NCI-H1436 treated with DMSO at 0.1 percent for 48 hours (cell line): ENCODE measurements around the gene MEP1A.

Experiments
- DNase-seq: peaks from one replicate; lab custom pipeline; 2025; lab: John Stamatoyannopoulos, UW

MEP1A gene

DNA sequence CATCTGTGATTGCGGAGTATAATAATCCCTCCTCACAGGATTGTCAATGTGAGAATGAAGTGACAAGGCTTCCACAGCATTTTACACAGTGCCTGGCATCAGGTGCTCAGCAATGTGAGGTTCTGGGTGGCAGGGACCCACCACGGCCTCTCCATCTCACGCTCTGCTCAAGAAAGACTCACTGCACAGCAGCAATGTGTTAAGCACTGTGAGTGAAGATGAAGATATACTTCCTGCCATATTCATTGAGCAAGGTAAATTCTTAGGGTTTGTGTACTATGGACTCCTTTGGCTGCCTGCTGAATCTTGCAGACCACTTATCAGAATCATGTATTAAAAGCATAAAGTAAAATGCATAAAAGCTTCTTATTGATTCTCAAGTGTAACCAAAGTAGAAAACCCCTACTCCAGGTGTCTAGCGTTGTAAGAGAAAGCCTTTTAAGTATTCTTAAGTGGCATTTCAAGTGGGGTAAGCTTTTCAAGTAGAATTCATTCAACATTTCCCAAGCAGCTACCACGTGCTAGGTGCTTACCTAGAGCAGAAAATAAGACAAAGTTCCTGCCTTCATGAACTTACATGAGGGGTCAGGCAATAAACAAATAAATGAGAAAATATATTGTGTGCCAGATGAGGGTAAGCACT is 17.0 kb upstream of the MEP1A start:
- DNase-seq = no peak

DNA sequence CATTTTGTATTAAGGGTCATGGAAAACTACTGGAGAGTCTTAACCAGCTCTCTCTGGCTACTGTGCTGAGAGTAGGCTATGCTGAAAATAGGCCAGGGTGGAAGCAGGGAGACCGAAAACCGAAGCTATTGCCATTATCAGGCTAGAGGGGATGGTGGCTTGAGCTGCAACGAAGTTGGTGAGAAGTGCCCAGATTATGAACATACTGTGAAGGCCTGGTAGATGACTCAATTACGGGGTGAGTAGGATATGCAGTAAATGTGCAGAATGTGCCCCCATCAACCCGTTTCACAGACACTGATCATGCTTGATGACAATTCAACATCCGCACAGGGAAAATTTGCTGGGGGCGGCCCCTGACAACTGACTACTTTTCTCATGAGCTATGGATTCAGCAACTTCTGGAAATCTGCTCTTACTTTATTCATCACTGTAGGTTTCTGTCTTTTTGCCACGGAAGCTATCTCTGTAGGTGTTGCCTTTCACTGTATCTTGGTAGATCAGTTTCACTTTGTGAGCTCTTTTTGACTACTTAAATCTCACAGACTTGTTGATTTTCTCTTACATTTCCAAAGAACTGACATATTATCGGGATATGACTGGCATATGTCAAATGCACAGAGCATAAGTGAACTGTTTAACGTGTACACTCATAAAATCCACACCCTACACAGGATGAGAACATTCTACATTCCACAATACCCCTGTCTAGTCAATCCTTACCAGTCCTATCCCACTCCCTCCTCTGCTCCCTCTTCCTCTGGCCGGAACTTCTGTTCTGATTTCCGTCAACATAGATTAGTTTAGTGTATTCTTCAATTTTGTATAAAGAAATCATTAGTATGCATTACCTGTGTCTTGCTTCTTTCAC is 15.5 kb upstream of the MEP1A start:
- DNase-seq = no peak

DNA sequence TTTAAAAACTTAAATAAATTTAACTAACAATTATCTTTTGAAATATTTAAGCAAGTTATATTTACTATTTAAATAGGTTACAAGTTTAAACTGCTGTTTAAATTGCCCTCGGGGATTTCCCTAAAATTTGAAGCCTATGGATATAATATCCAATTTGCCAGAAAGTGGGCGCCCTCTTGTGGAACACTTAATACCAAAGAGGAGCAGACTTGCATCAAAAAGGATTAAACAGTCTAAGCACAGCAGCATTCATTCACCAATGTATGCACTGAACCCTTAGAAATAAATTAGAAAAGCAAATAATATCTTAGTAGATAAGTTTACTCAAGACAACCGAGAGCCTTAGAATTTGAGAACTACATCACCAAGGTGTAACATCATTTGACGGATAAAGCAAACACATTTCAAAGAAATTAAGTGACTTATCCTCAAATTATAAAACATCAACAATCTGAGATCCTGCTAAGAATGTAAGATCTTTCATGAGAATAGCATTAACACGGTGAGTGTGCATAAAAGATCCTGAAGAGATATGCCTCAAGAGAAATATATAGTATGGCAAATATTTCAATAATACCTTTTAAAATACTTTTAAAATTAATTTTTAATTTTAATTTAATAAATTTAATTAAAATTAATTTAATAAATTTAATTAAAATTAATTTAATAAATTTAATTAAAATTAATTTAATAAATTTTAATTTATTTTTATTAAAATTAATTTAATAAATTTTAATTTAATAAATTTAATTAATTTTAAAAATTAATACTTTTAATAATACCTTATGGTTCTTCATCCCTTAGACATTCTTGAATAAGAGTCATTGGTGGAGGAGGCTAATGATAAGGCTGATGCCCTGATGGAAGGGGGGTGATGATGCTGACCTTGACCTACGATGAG is 11.5 kb upstream of the MEP1A start:
- peak; percentile 25 for DNase-seq

DNA sequence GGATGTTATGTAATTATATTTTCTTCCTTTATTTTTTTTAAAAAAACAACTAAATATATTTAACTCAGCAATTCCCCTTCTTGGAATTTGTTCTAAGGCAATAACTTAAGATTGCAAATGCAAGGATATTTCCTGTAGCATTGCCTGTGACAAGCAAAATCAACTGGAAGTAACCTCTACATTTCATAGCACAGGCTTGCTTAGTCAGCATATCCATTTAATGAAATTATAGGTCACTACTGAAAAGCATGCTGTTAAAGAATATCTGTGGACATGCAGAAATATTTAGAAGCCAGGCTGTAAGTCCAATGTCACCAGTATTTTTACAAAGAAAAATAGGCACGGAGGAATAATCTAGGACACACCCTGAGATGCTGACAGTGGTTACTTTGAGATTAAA is 8.7 kb upstream of the MEP1A start:
- no peak for DNase-seq

DNA sequence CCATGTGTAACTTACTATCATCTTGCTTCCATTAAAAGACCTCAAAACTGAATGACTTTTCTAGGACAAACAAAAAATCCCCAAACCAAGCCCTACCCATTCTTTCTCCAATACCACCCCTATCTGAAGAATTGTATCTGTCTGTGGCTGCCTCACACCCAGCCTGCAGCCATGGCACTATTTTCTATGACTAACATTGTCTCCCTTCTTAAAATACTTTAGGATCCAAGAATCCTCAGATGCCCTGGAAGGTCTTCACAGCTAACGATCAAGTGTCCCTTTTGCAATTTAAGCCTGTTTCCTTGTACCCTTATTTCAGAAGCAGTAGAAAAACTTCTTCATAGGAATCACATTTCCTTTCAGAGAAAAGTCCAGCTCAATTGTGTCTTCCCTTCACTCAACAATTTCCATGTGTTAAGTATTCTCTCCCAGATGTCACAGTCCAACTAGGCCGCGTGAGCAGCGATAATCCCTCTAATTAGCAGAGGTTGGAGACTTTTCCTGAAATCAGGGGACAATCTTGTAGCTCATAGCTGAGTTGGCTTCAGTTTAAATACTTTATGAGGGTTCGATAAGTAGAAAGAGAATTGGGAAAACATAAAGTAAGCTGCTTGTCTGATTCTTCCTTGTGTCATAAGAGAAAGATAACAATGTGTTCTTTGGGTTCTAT is 5.2 kb upstream of the MEP1A start:
- no peak for DNase-seq

DNA sequence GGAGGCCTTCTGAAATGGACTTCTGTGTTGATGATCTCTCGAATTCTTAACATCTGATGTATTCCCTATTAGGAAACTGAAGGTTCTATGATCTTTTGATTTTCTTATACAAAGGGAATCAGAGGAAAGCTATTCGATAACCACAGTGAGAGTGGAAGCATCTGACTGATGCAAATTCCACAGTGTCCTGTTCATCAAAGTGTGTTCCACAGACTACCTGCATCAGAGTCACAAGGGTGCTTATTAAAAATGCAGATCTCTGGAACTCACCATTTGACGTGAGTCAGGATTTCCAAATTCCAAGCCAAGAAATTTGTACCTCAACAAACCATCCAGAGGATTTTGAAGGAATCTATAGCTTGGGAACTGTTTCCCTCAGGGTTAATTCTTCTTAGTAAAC is 4.4 kb upstream of the MEP1A start:
- DNase-seq = no peak

DNA sequence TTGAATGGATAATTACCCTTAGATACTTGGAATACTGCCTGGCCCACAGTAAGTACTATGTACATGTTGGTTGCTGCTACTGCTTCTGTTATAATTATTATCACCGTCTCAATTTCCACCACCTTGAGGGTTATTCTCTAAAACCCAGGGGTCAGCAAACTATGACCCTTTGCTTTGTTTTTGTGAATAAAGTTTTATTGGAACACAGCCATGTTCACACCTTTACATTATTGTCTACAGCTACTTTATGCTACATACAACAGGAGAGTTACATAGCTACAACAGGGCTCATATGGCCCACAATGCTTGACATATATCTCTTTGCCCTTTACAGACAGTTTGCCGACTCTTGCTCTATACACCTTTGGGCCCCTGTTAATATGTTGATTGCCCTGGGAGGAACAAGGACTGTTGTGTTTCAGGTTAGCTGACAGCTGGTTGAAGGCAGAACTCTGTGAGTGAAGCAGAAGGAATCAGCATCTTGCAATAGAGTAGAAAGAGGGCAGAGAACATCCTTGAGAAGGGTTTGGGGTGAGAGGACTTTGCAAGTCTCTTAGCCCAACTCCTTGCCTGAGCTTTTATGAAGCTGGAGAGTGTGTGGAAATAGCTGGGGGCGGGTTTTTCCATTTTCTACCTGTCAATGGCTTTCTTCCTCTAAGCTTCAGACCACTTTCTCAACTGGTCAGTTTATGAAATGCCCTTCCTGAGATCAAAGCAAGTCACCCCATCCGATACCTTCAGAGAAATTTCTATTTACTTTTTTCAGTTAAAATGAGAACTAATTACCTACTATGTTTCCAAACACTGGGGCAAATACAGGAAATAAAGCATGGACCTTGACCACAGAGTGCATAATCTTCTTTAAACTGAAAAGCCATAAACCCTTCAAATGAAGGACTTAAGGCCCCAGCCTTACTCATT is 3.5 kb upstream of the MEP1A start:
- DNase-seq = no peak

DNA sequence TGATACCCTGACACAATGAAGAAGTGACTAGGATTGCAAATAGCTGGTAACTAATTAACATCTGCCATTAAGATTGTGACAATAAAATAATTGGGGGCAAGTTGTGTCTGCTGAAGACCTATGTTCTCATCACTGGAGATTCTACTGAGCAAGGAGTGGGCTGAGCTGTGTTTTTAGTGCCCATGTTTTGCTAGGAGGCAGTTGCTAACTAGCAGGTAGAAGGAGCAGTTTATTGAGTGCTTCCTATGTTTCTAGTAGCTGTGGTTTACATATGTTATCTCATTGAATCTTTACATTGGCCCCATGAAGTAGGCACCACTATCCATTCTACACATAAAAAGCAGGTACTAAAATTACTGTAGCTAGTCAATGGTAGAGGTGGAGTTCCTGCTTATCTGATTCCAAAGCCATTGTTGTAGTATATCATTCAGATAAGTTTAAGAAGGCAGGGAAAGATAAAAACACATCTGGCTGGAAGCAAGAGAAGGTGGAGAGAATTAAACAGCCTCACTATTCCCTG is 2.8 kb upstream of the MEP1A start:
- no peak for DNase-seq

DNA sequence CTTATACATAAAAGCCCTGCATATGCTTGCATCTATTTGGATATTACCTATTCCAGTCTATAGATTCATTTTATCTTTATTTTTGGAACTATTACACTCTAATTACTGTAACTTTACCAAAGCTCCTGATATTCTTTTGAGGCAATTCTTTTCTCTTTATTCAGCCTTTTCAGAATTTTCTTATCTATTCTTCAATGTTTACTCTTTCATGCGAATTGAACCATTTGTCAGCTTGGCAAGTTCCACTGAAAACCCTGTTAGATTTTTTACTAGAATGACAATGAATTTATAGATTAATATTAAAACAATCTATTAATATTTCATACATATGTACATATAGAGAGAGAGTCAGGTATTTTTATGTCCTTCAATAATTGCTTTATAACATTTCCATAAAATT is 554 bp upstream of the MEP1A start:
- no peak for DNase-seq

DNA sequence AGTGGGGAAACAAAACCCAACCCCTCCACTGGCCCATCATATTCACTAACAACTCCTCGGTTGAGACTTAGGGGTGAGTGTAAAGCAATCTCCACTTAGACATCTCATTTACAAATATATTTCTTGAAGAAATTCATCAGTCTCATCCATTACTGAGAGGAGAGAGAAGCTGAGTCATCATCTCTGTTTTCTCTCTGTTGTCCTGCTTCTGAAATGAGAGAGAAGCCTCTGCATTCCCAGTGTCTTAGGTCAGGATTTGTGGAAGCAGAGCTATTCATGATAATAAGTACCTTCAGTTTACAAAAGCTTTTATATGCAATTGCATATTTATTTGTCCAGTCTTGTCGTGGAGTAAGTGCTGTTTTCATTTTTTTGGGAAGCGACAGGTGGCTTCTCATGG is 879 bp downstream of the MEP1A start:
- DNase-seq = no peak

DNA sequence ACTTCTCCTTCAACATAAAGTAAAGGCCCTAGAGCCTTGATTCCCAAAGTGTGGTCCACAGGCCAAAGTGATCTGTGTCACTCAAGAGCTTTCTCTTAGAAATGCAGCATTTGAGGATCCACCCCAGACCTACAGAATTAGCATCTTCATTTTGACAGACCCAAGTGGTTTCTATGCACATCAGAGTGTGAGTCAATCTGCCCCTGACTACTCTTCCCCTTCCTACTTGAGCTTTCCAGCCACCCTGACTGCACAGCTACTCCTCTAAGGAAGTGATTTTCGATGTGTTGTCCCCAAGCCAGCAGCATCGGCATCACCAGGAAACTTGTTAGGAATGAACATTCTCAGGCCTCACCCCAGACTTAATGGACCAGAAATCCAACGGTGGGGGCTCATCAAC is 2.6 kb downstream of the MEP1A start:
- DNase-seq = no peak

DNA sequence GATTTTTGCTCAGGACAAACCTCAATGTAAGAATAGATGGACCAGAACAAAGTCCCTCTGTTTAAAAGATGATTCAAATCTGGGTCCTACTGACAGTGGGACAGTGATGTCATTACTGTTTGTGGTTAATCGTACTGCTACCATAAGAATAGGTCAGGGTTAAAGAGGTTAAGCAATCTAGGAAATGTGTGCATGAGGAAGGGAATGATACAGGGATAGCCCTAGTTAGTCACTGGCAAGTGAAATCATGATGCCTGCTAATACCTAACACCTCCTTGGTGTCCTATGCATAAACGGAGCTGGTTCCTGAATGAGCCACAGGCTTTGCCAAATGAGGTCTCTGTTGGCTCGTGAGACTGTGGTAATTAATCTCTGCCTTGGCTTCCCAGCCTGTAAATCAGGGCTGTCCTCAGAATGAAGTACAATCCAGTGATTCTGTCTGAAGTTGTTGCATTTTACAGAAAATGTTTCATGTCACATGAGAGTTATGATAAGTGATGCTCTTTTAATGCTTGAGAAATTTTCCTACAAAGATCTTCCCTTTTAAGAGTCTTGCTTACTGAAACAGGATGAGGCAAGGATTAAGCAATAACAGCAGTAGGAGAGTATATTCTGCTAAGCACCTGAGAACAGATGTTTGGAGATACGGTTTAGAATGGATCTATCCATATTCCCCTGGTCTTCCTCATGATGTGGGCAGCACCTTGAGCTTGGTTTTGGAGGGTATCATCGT is 3.8 kb downstream of the MEP1A start:
- DNase-seq = no peak

DNA sequence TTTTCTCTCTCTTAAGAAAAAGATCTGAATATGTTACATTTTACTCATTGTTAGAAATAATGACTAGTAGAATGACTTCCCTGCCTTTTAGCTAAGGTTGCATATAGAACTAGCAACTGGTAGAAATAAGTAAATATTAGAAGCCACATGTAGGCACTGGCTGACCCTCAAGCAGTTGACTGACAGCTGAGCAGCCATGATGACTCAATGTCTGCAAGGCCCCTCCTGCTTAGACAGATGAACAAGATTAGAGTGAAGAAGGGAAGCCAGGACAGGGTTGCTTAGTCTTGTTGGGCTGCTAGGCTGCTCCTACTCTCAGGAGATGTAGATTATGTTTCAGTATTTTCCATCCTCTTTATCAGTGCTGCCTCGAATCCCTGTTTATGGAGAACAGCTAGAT is 6.5 kb downstream of the MEP1A start:
- no peak for DNase-seq

DNA sequence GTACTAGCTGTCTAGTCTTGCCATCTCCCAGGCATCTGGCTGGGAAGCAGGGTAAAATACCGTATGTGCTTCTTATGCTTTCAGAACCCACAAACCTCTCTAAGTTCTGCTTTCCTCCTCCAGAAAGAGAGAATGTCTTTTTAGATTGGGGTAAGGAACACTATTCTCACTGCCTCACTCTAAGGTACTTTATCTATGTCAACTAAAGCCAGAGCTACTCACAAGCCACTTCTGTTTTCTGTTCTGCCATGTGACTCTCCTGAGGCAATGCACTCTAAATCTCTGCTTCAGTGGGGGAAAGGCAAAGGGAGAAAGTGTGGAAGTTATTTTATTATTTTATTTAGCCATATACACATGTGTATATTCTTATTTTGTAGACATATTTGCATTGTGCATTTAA is 15.6 kb downstream of the MEP1A start:
- DNase-seq = no peak

DNA sequence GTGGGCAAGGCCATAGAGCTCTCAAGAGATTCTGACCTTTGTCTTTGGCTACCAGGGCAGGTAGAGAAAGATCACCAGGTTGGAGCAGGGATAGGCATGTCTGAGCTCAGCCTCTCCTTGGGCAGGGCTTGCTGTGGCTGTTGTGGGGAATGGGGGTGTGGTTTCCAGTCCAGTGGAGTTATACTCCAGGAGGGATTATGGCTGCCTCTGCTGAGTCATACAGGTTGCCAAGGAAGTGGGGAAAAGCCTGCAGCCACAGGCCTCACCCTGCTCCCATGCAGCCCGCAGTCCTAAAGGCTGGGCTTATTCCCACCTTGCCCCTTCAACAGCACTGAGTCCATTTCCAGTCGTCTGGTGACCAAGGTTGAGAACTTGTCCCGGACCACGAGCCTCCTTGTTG is 21.9 kb downstream of the MEP1A start:
- no peak for DNase-seq

DNA sequence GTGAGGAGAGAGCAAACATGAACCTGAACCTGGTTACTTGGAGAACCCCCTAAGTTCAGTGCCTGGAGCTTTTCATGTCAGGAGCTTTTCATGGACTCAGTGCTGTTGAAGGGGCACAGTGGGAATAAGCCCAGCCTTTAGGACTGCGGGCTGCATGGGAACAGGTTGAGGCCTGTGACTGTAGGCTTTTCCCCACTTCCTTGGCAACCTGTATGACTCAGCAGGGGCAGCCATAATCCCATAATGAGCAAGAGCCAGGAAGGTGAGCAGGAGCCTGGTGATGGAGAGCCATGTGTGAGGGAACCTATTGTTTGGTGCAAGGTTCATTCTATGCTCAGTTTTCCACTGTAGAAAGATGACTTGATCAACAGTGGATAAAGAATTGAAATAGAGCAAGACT is 23.4 kb downstream of the MEP1A start:
- DNase-seq = no peak

DNA sequence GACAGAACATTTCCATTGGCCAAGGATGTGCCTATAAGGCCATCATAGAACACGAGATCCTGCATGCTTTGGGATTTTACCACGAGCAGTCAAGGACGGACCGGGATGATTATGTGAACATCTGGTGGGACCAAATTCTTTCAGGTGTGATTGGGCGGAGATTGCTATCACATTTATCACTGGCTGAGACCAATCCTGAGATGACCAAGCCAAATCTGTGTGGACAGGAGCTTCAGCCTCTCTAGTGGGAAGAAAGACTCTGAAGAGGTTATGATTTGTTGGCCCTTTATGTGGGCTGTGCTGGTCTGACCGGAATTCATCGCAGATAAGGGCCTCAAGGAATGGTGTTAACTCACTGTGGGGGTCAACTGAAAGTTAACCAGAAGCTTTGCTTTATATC is 26.4 kb downstream of the MEP1A start:
- DNase-seq = no peak

DNA sequence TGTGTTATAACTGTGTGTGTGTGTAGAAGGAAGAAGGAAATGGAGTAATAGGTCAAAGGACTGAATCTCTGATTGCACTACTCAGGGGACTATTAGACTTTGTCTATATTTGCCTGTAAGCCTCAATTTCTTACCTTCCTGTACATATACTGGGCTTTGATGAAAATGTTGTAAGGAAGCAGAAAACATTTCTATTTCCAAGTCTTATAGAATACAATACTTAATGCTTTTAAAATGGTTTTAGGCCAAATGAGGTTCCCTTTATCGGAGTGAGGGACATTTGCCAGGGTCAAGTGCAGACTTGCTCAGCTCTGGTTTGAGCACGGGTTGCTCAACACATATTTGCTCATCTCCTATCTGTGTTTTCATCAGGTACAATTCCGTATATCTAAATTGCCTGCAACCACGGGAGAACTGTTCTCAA is 28.3 kb downstream of the MEP1A start:
- DNase-seq = no peak

DNA sequence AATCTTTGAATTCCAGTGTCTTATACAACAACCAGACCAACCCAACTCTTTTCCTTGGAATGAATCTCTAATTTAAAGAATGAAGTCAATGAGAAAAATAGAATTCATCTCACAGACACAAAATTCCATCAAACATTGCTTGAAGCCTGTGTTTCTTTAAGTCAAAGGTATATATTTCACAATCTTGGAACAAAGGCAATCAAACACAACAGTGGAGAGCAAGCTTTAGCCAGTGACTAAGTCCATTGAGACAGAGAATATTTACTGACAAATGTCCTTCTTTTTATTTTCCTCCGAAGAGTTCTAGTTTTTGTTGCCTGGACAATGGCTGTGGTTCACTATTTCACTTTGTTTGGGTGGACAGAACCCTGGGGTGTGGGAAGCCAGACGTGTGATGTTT is 35.8 kb downstream of the MEP1A start:
- no peak for DNase-seq

DNA sequence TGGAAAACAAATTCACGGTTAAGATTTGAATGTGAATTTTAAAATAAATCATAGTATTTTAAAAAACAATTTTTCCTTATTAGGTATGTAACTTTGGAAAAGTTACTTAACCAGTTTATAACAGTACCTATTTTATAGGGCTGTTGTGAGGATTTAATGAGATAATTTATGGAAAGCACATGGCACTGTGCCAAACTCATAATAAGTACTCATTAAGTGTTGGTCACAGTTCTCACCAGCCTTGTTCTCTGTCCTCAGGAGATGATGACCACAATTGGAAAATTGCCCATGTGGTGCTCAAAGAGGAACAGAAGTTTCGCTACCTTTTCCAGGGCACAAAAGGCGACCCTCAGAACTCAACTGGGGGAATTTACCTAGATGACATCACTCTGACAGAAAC is 39.6 kb downstream of the MEP1A start:
- DNase-seq = no peak
